HepG2 (cell line): ENCODE measurements around the gene RPTOR.

Experiments
- ADNP ChIP-seq: sonication (generic); formaldehyde crosslinking; IDR thresholded peaks from 2 replicates; pipeline ENCODE4 v1.4.0; 2020; ENCODE audit warnings: missing genetic modification reagents
- BCL3 ChIP-seq: sonication (generic); formaldehyde crosslinking; IDR thresholded peaks from 2 replicates; pipeline ENCODE4 v1.5.1; 2020; ENCODE audit warnings: mild to moderate bottlenecking, missing genetic modification reagents, moderate library complexity
- BRF2 ChIP-seq: sonication (generic); formaldehyde crosslinking; IDR thresholded peaks from 2 replicates; pipeline ENCODE4 v1.8.1; 2022; ENCODE audit warnings: mild to moderate bottlenecking, missing genetic modification reagents
- CEBPB ChIP-seq: IDR thresholded peaks from 2 replicates; pipeline ENCODE4 v1.6.1; 2011; ENCODE audit warnings: low read depth, low read length, improper control_type of control experiment, borderline replicate concordance
- CTCF ChIP-seq: sonication (generic); formaldehyde crosslinking; IDR thresholded peaks from 2 replicates; pipeline ENCODE4 v1.5.0; 2020; ENCODE audit warnings: mild to moderate bottlenecking, missing genetic modification reagents, moderate library complexity
- PRDM15 ChIP-seq: sonication (generic); formaldehyde crosslinking; IDR thresholded peaks from 2 replicates; pipeline ENCODE4 v1.4.0; 2020; ENCODE audit warnings: missing genetic modification reagents
- REST ChIP-seq, 2 experiments: IDR thresholded peaks; 2 replicates each; pipeline ENCODE4 v1.6.1; 2011 to 2012; ENCODE audit warnings: low read length in 2 of 2, borderline replicate concordance in 1 of 2, low read depth in 1 of 2, mild to moderate bottlenecking in 1 of 2, moderate library complexity in 1 of 2
- RFX5 ChIP-seq: IDR thresholded peaks from 2 replicates; pipeline ENCODE4 v1.6.1; 2011; ENCODE audit warnings: low read depth, low read length, improper control_type of control experiment
- TAF15 ChIP-seq: fragments of 200-400 bp; formaldehyde crosslinking; IDR thresholded peaks from one replicate; pipeline ENCODE4 v1.6.1; 2018; ENCODE audit warnings: mild to moderate bottlenecking, low read depth, low read length; ENCODE audit not compliant: poor library complexity, severe bottlenecking
- TARDBP ChIP-seq: sonication (generic); formaldehyde crosslinking; IDR thresholded peaks from 2 replicates; pipeline ENCODE4 v1.8.0; 2022; ENCODE audit warnings: mild to moderate bottlenecking, missing genetic modification reagents
- TEAD2 ChIP-seq: sonication (generic); formaldehyde crosslinking; IDR thresholded peaks from 2 replicates; pipeline ENCODE4 v1.9.0; 2021; ENCODE audit warnings: missing genetic modification reagents
- ZBTB21 ChIP-seq: sonication (generic); formaldehyde crosslinking; IDR thresholded peaks from 2 replicates; pipeline ENCODE4 v1.4.0; 2020; ENCODE audit warnings: missing genetic modification reagents
- ZNF619 ChIP-seq: sonication (generic); formaldehyde crosslinking; IDR thresholded peaks from 2 replicates; pipeline ENCODE4 v1.4.0; 2020; ENCODE audit warnings: mild to moderate bottlenecking, missing genetic modification reagents

- TF ChIP-seq ZBTB21 (CRISPR knock-in tag) = no peak
- no peak for TF ChIP-seq PRDM15 (CRISPR knock-in tag)
- TF ChIP-seq REST (IDR thresholded peaks at IDR 0.05; ENCODE audit: borderline replicate concordance in 1 of 2, low read depth in 1 of 2, low read length in 2 of 2) = no peak
- TF ChIP-seq ZNF619 (CRISPR knock-in tag) = no peak
- no peak for TF ChIP-seq TEAD2 (CRISPR knock-in tag)
- no peak for TF ChIP-seq TAF15
- no peak for TF ChIP-seq BCL3 (CRISPR knock-in tag)
- TF ChIP-seq CEBPB = no peak
- TF ChIP-seq RFX5 = no peak
- no peak for TF ChIP-seq CTCF (CRISPR knock-in tag)
- no peak for TF ChIP-seq BRF2 (CRISPR knock-in tag)
- TF ChIP-seq ADNP = no peak
- no peak for TF ChIP-seq TARDBP (CRISPR knock-in tag)
Observed at GRCh38 chr17:80637048-80637781, 92.6 kb downstream of the RPTOR start.
